RWPE1 (cell line): ENCODE results near the gene SPINT1.

Source experiments
- CTCF ChIA-PET: fragments of 350-600 bp; sonication (Branson Sonifier 250); formaldehyde crosslinking; extraction: SDS; loops from one replicate; lab custom pipeline; 2021; lab: Yijun Ruan, JAX
- POLR2A ChIA-PET: fragments of 400-600 bp; formaldehyde crosslinking; extraction: SDS; loops from one replicate; lab custom pipeline; 2020; ENCODE audit warnings: antibody characterized with exemption; ENCODE audit not compliant: low non-redundant PET; lab: Yijun Ruan, JAX
- DNase-seq: peaks from one replicate; pipeline ENCODE4 v3.0.0; 2012; ENCODE audit warnings: low spot score
- H3K27ac ChIP-seq: fragments of 450-650 bp; 2 replicates; pipeline ENCODE4 v1.5.1; 2017
- CTCF ChIP-seq: fragments of 450-650 bp; conservative IDR thresholded peaks from 2 replicates; pipeline ENCODE4 v1.5.1; 2017; ENCODE audit warnings: low read depth, mild to moderate bottlenecking

SPINT1 gene

GRCh38 chr15:40815042-40815698, 28.7 kb upstream of the SPINT1 start:
- H3K27ac ChIP-seq, result peak overlapping the region; percentile 35
- no peak for TF ChIP-seq CTCF
- POLR2A ChIA-PET, result interaction anchor here (0.9 kb wide), 1 partner anchor 13 kb away, joined by 4 read pairs; the partner anchor contains the start of gene PPP1R14D
- CTCF ChIA-PET, result interaction anchor here (0.7 kb wide), 1 partner anchor 707 kb away, joined by 3 read pairs; the partner anchor contains the start of gene BMF
- DNase-seq, result no peak

DNA sequence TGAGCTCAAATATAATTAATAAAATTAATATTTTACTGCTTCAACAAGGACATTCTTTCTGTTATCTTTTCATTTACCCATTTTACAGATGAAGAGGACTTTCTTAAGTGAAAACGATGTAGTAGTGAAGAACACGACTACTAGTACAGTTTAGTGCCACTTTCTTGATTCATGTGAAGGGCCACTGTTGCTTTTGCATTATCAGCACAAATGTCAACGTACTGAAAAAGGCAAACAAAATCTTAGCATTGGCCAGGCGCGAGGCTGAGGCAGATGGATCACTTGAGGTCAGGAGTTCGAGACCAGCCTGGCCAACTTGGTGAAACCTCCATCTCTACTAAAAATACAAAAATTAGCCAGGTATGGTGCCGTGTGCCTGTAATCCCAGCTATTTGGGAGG, 24.8 kb upstream of the SPINT1 start:
- ChIA-PET POLR2A (no interaction called here), CTCF (no interaction called here)
- H3K27ac ChIP-seq, result no peak overlapping the region
- DNase-seq, result no peak
- TF ChIP-seq CTCF, result no peak

- no peak overlapping the region for H3K27ac ChIP-seq
- CTCF ChIA-PET, result interaction anchor here (0.7 kb wide), 1 partner anchor 22 kb away, joined by 3 read pairs; no protein-coding TSS in a partner anchor
- no peak for TF ChIP-seq CTCF
- POLR2A ChIA-PET, result no interaction called here
- no peak for DNase-seq
Measured at GRCh38 chr15:40821195-40821594, 22.7 kb upstream of the SPINT1 start.

GRCh38 chr15:40823572-40824343, 20.1 kb upstream of the SPINT1 start:
- DNase-seq, result no peak
- CTCF ChIA-PET, result interaction anchor here (1.2 kb wide), 1 partner anchor 34 kb away, joined by 4 read pairs; no protein-coding TSS in a partner anchor
- no peak overlapping the region for H3K27ac ChIP-seq
- TF ChIP-seq CTCF, result no peak
- POLR2A ChIA-PET, result no interaction called here

DNA sequence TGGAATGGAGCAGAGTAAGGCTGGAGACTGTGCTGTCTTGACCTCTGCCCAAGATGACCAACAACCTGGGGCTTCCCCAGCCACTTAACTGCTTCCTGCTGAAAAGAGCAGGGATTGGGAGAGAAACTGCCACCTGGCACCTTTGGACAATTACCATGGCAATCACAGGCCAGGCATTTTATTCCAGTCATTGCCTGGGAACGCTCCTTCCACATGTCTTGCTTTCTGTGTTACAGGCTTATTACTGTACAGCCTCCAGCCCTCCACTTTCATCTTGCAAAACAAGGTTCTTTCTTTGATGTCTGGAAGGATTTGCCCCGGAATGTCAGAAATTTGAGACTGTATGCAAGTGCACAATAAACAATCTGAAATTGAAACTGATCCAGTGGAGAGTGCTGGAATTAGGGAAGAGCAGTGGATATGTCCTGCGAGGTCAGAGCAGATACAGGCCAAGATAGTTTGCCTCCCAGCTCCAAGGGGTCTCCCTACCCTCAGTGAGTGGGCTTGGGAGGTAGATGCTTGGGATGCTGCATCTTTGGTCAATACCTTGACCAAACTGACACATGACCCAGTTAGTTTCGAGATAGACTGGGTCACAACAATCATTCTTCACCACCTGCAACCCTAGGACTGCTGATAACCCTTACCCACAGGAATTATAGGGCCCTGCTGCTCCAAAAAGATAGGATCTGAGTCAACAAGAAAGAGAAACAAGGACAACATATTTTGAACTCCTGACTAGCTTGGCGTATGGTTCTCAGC, 18.0 kb upstream of the SPINT1 start:
- no peak for DNase-seq
- no peak overlapping the region for H3K27ac ChIP-seq
- ChIA-PET CTCF (no interaction called here), POLR2A (no interaction called here)
- TF ChIP-seq CTCF, result no peak
